Measurements from ENCODE around the gene GRHL3. TPM values are rescaled to one million over a fixed set of nuclear protein-coding genes. Genes with fewer than 3 reads are reported as not detected.

The GRHL3 gene
- total RNA-seq, 1 donor: not detected

DNA sequence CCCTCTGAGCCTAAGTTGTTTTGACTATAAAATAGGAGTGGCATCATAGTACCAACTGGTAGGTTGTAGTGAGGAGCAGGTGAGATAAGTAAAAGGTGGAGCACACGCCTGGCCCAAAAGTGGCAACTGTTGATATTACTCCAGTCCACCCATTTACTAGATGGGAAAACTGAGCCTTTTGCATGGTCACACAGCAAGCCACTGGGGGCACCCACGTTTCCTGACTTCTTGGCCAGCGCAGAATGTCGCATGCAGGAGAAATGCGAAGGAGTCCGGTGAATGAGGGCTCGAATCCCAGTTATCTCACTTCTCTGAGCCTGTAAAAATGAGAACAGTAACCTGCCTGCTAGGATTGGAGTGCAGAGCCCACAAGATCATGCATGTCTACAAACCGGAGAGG, 20.8 kb downstream of the GRHL3 start:
- DNase-seq (ENCODE audit: low read depth): no peak
- H3K4me3 ChIP-seq (ENCODE audit: low read depth, low read length): no peak overlapping the region

GRCh38 chr1:24340770-24341169, 21.6 kb downstream of the GRHL3 start:
- no peak overlapping the region for H3K4me3 ChIP-seq (ENCODE audit: low read depth, low read length)
- no peak for DNase-seq (ENCODE audit: low read depth)
- TF ChIP-seq, protein P1, sequence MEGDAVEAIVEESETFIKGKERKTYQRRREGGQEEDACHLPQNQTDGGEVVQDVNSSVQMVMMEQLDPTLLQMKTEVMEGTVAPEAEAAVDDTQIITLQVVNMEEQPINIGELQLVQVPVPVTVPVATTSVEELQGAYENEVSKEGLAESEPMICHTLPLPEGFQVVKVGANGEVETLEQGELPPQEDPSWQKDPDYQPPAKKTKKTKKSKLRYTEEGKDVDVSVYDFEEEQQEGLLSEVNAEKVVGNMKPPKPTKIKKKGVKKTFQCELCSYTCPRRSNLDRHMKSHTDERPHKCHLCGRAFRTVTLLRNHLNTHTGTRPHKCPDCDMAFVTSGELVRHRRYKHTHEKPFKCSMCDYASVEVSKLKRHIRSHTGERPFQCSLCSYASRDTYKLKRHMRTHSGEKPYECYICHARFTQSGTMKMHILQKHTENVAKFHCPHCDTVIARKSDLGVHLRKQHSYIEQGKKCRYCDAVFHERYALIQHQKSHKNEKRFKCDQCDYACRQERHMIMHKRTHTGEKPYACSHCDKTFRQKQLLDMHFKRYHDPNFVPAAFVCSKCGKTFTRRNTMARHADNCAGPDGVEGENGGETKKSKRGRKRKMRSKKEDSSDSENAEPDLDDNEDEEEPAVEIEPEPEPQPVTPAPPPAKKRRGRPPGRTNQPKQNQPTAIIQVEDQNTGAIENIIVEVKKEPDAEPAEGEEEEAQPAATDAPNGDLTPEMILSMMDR (IDR thresholded peaks at IDR 0.05; ENCODE audit: insufficient read depth, low read depth, low read length): no peak

More for the DNA sequence above, 20.8 kb downstream of the GRHL3 start:
- TF ChIP-seq, protein P1 (IDR thresholded peaks at IDR 0.05; ENCODE audit: insufficient read depth, low read depth, low read length): no peak

DNA sequence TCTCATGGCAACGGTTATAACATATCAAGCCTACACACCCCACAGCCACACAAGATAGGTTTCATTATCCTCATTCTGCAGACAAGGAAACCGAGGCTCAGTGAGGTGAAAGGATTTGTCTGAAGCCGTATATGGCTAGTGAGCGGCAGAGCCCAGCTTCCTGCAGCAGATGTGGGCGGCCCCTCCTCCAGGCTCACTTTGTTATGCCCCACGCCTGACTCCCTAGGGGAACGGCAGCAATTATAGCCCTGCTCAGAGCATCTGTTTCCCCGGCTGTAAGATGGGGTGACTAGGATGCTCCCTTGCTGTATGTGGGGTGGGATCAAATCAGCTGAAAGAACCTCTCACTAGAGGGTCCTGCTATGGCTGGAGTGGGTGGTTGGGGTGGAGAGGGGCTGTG, 22.1 kb downstream of the GRHL3 start:
- H3K4me3 ChIP-seq (ENCODE audit: low read depth, low read length): no peak overlapping the region
- no peak for DNase-seq (ENCODE audit: low read depth)
- TF ChIP-seq, protein P1 (IDR thresholded peaks at IDR 0.05; ENCODE audit: insufficient read depth, low read depth, low read length): no peak

- DNase-seq (ENCODE audit: low read depth): no peak
- TF ChIP-seq, protein P1 (IDR thresholded peaks at IDR 0.05; ENCODE audit: insufficient read depth, low read depth, low read length): no peak
- H3K4me3 ChIP-seq (ENCODE audit: low read depth, low read length): no peak overlapping the region
Observed at GRCh38 chr1:24343412-24344089, 24.4 kb downstream of the GRHL3 start.

DNA sequence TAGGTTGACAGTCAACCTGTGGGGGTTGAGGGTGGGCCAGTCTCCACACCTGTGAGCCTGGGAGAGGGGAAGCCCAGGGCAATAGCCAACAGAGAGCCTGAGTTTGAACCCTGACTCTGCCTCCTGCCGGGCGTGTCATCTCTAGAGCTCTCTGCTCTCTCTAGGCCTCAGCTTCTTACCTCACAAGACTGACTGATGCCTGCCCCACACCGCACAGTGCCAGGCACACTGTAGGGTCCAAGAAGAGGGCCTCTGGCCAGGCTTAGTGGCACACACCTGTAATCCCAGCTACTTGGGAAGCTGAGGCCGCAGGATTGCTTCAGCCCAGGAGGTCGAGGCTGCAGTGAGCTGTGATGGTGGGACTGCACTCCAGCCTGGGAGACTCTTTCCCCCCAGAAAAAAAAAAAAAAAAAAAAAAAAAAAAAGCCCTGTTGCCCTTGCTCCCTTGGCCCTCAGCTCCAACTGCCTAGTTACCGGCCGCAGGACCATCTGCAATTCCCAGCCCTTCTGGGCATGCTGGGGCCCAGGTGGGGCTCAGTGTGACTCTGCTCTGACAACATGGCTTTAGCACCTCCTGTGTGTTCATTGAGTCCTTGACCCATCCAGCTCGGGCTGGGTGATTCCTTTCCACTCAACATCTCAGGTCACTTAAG, 25.1 kb downstream of the GRHL3 start:
- DNase-seq (ENCODE audit: low read depth): no peak
- TF ChIP-seq, protein P1 (IDR thresholded peaks at IDR 0.05; ENCODE audit: insufficient read depth, low read depth, low read length): no peak
- no peak overlapping the region for H3K4me3 ChIP-seq (ENCODE audit: low read depth, low read length)

- no peak overlapping the region for H3K4me3 ChIP-seq (ENCODE audit: low read depth, low read length)
- TF ChIP-seq, protein P1 (IDR thresholded peaks at IDR 0.05; ENCODE audit: insufficient read depth, low read depth, low read length): no peak
- DNase-seq (ENCODE audit: low read depth): peak; percentile 20
Observed at GRCh38 chr1:24345334-24345733, 26.2 kb downstream of the GRHL3 start.

Measured in fibroblast of villous mesenchyme (primary cell).